PC-9 (cell line): ENCODE data around the gene RARS2.

Experiments used
- CTCF ChIP-seq: fragments of 200-600 bp; sonication (generic); conservative IDR thresholded peaks from 2 replicates; pipeline ENCODE4 v1.6.1; 2017; ENCODE audit warnings: mixed run types, antibody characterized with exemption, mild to moderate bottlenecking, moderate library complexity
- EZH2 ChIP-seq: fragments of 200-600 bp; sonication (generic); IDR thresholded peaks from 2 replicates; pipeline ENCODE4 v1.8.0; 2017; ENCODE audit warnings: antibody characterized with exemption, low read depth

DNA sequence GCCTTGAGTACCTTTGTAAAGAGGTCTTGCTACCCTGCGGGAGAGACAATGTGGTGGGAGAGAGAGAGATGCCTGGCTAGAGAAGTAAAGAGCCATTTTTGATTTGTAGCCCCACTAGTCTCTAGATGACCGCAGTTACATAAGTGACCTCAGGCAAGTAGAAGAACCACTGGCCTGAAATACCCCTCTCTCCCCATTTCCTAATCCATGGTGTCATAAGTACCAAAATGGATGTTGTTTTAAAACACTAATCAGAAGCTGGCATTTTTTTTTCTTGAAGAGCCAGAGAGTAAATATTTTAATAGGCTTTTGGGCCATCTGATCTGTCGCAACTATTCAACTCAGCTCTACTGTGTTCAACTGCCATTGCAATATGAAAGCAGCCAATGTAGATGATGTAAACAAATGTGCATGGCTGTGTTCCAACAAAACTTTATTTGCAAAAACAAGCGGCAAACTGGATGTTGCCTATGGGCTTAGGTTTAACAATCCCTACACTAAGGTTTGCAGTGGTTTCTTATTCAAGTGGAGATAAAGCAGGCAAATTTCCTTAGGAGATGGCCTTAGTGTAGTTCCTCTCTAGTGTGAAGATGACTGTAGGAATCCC is 36.5 kb downstream of the RARS2 start:
- TF ChIP-seq EZH2 (no peak), CTCF (no peak)
